Measurements from ENCODE around the gene SUN2. TPM values are rescaled to one million over a fixed set of nuclear protein-coding genes. Genes with fewer than 3 reads are reported as not detected.

The SUN2 gene
- total RNA-seq, 1 donor from 2014 or later = 186 TPM

DNA sequence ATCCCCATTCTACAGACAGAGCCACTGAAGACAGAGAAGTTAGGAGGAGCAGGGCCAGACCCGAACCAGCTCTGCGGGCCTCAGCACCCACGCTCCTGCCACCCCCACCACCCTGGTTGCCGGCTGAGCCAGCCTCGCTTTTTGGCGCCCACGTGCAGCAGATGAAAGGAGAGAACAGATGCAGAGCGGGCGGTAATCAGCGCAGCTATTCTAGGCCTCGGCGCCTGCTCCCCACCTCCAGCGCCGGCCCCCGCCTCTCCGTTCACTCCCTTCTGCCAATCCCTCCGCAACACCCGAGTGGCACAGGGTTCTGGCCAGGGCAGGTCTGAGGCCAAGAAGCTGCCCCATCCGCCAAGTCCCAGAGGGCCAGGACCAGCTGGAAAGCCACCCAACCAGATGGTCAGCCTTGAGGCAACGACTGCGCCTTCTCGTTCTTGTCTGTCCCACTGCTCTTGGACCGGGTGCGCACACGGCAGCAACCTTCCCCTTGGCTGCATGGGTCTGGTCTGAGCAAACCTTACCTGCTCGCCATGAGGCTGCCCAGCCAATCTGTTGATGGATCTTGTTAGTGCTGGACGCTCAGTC lies 21.4 kb upstream of the SUN2 start:
- DNase-seq (ENCODE audit: low spot score) = no peak

DNA sequence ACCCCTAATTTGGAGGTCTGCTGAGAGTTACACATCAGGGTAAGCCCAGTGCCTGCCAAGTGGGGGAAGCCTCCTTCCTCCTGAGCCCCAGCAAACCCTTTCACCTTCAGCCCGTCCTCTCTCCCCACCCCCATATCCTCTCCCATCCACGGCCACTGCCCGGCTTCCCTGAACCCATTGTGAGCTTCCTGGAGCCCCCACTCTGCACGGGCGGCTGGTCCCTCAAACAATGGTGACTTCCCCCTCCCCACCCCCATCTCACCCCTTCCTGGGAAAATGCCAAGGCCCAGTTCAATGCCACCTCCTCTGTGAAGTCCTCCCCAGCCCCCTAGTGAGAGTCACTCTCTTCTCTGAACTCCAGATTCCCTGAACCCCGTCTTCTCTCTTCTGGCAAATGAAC lies 20.3 kb upstream of the SUN2 start:
- DNase-seq (ENCODE audit: low spot score) = no peak

DNA sequence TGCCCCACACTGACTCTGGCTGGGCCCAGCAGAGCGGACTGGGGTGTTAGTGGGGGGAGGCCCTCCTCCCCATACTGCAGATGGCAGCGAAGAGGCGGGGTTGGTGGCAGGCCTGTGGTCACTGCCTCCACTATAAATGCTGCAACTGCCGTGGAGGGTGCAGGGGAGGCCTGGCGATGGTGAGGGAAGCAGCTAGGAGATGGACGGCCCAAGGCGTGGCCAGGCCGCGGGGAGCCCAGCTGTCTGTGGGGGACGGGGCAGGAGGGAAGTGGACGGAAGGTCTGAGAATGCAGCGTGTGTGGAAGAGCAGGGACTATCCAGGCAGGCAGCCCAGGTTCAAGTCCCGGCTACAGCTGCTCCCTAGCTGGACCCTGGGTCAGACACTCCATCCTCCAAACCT lies 19.9 kb upstream of the SUN2 start:
- DNase-seq (ENCODE audit: low spot score) = no peak

DNA sequence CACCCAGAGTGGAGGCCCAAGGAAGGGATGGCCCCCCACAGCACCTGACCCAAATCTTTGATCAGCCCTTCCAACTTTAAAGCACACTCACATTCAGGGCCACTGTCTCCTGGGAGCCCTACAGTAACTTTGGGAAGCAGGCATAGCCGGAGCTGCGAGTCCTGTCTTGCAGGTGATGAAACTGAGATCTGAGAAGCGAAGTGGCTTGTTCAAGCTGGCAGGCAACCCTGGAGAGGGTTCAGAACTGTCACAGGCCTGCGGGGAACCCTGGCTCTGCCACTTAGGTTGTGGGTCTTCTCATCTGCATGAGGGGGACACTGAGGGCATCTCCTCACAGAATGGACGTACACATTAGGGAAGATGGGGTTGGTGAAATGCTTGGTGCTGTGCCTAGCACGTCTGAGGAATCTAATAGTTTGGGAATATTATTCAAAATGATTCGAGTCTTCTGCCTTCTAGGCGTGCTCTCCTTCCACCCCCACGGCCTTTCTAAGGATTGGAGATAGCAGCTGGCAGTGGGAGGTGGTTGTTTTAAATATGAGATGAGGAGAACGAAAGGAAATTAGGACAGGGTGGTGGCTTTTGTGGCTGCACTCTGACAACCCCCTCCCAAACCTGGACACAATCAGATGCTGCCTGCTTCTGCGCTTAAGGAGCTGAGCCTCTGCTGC lies 18.8 kb upstream of the SUN2 start:
- DNase-seq (ENCODE audit: low spot score) = no peak

DNA sequence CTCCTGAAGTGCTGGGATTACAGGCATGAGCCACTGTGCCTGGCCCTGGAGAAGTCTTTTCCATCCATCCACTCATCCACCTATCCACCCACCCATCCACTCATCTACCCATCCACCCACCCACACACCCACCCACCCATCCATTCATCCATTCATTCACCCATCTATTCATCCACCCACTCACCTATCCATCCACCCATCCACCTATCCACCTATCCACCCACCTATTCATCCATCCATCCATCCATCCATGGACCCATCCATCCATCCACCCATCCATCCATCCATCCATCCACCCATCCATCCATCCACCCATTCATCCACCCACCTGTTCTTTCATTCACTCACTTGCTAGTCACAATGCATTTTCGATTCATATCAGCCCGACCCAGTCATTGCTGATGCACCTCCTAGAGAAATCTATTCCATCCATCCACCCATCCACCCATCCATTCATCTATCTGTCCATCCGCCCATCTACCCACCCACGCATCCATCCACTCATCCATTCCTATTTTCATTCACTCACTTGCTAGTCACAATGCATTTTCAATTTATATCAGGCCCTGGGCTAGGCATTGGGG lies 17.7 kb upstream of the SUN2 start:
- no peak for DNase-seq (ENCODE audit: low spot score)

DNA sequence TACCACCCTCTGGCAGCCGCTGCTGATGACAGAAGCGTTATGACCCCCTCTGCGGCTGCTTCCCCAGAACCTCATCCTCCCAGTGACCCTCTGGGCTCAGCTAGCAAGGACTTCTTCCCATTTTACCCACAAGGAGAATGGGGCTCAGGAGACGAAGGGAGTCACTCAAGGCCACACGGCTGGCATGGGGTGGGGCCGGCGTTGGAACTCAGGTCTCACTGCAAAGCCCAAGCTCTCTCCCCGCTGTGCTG lies 16.8 kb upstream of the SUN2 start:
- no peak for DNase-seq (ENCODE audit: low spot score)

DNA sequence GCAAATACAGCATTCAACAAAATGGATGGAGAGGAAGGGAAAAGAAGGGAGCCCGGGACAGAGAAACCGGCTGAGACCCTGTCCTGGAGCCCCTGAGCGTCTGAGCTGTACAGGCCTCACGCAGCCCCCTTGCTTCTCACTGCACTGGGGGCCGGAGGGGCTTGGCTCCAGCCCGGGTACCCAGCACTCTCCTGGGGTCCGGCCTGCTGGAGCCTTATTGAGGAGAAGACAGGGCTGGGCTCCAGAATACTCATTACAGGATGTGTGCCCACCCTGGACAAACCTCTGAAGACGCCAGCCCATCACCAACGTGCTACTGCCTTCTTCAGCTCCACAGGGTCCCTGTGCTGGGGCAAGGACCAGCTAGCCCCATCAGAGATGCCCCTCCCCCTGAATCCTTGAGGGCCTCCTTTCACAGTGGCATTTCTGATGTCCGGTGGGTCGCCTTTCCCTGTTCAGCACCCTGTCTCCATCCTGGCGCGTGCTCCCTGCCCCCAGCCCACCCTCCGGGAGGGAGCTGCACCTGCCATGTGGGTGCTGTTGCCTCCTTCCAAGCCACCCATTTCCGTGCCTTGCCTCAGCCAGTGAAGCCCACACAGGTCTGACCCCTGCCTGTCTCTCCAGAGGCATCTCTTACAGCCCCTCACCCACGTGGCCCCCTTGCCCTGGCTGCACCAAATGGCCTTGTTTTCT lies 14.6 kb upstream of the SUN2 start:
- no peak for DNase-seq (ENCODE audit: low spot score)

DNA sequence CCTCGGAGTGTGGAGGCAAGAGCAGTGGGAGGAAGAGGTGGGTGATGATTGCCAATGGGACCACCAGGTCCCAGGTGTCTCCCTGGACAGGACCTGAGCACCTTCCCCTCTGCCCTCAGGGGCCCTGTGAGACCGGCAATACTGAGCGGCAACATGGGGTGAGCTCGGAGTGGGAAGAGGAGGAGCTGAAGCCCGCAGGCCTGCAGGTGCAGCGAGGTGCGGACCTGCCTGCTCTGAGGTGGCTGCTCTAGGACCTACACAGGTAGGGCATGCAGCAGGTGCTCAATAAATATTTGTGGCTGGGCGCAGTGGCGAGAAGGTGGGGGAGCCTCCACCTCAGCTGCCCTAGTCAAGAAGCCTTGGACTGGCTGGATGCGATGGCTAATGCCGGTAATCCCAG lies 12.2 kb upstream of the SUN2 start:
- no peak for DNase-seq (ENCODE audit: low spot score)

DNA sequence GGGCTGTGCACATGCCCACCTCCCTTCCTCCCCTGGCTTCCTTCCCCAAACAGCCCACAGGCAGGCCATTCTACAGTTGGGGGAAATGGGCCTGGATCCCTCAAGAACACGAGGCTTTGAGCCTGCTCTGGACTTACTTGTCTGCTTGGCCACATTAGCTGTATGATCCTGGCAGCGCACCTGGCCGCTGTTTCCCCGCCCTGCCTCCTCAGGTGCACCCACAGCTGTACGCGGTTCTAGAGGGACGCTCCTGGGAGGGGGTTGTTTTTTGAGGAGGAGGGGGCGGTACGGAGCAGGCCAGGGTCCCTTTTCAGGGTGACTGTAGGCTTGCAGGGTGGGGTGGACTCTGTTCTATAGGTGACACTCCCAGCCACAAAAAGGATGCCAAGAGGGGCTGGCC lies 11.5 kb upstream of the SUN2 start:
- DNase-seq (ENCODE audit: low spot score) = no peak

DNA sequence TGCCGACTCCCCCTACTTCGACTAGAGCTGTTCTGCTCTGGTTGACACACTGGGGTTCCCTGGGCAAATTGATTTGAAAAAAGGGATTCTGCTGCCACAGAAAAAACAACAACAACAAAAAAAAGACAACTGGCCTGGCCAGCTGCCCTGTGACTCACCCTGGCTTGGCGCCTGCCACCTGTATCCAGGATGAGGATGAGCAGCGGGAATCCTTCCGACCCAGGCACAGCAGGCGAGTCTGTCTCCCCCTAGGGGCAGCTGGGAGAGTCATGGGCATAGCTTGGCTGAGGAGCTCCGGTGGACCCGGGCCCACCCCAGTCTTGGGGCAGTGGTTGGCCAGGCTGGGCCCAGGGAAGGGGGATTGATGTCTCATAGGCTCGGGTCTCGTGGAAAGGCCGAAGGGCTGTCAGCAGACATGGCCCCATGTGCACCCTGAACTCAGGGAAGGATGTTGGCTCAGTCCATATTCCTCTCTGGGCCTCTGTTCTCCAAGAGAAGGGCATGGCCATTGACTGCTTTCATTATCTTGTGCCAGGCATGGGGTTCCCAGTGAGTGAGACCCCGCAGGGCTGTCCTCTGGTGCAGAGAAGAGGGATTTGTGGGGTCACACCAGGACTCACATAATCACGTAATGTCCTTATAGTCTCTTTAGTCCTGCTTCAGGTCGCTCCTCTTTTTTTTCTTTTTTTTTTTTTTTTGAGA lies 10.4 kb upstream of the SUN2 start:
- DNase-seq (ENCODE audit: low spot score) = no peak

DNA sequence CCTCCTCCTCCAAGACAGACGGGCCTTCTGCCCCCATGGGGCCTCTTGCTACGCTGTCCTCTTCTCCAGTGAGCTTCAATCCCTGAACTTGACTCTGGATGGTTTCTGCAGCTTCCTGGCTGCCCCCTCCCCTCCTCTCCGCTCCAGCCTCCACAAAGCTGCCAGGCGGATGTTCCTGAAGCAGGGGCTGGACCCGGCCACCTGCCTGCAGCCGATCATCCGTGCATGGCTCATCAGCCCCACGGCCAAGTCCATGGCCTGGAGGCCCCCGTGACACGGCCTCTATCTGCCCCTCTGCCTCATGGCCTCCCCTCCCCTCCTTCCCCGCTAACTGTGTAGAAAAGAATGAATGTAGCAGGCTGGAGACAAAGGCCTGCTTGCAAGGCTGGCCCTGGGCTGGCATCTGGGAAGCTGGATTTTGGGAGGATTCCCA lies 6.8 kb upstream of the SUN2 start:
- DNase-seq (ENCODE audit: low spot score) = no peak

DNA sequence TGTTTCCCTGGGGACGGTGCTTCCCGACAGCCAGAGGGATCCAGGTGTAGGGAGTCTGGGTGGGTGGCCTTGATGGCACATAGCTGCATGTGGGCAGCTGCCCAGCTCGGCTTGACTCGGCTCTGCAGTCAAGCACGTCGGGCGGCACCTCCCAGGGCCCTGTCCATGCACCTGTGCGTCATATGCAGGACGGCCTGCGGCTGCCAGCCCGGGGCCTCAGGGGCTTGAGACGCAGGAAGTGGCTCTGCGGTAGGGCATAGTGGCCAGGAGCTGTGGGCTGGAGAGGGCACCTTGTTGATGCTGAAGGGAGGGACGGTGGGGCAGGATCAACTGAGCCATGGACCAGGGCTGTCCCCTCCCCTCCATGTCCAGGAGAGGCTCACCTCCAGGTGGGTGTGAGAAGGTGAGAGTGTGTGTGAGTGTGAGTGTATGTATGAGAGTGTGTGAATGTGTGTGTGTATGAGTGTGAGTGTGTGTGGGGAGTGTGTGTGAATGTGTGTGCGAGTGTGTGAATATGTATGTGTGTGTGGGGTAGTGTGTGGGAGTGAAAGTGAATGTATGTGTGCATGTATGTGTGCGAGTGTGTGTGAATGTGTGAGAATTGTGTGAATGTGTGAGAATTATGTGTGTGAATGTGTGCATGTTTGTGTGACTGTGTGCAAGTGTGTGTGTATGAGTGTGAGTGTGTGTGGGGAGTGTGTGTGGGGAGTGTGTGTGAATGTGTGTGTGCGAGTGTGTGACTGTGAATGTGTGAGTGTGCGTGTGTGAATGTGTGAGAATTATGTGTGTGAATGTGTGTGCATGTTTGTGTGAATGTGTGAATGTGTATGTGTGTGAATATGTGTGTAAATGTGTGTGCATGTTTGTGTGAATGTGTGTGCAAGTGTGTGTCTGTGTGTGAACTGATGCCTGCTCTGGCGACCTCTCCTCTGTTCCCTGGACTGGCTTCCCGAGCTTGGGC lies 5.7 kb upstream of the SUN2 start:
- DNase-seq (ENCODE audit: low spot score) = no peak

DNA sequence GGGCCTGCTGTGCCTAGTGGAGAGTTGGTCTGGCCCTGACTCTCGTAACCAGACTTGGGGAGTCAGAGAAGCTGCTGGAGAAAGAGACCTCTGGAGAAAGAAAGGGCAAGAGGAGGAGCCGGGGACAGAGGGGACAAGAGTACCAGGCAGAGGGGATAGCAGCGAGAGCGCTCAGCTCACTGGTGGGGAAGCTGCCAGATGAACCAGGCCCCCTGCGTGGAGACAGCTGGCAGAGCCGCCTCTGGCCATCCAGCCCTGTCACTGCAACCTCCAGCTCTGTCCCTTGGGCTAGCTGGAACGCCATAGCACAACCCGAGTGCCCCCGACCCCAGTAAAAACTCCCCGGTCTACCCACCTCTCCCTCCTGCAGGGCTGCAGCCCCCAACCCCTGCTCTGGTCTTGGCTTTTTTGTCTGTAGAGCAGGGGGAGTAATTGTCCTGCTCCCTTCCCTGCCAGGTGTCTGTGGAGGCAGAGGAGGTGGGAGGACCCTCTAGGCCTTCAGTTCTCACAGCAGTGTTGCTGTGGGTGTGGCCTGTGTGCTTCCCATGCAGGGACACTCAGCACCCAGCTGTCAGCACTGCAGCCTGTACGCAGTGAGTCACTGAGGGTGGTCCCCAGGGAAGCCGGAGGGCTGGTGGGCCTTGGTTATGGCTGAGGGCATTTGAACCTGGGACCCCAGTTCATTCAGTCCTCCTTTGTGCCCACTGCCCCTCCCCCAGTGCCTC lies 4.8 kb upstream of the SUN2 start:
- DNase-seq (ENCODE audit: low spot score) = no peak

DNA sequence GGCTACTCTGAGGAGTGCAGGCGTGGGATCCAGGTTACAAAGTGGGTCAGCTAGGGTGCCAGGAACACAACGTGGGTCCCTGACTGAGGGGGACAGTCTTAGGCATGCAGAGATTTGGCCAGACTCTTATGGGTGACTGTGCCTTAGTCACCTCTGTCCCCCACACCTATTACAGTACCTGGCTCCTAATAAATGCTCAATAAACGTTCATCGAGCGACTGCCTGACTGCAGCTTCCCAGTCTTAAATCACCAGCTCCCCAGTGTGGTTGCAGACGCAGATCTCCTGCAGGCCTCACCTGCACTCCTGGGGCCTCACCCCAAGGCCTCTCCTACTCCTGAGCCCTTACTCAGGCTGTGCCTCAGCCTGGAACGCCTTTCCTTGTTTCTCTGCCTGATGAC lies 3.2 kb upstream of the SUN2 start:
- DNase-seq (ENCODE audit: low spot score) = no peak

DNA sequence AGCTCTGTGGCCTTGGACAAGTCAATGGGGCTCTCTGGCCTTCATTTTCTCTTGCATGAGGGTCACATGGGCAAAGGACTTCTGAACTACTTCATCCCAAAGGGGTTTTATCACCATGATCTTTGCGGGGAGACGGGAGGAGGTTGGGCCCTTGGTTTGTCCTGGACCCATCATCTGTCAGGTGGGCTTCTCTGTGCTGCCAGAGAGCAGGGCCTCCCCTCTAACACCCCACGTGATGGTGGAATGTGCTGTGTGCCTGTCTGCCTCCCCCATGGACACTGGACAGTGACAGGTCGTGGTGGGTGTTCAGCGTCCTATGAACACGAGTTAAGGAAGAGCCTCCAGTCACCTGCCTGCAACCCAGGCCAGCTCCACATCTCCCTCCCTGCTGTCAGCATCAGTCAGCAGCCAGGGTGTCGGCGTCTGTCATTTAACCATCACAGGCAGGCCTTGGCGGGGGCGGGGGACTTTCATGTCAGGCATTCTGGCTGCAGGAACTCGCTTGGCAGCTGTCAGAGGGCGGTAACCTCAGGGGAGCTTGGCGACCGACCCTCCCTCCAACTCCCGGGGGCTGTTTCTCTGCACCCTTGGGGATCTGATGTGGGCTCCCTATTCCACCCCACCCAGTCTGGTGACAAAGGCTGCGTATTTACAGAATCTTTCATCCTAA lies 2.6 kb upstream of the SUN2 start:
- DNase-seq (ENCODE audit: low spot score) = no peak

DNA sequence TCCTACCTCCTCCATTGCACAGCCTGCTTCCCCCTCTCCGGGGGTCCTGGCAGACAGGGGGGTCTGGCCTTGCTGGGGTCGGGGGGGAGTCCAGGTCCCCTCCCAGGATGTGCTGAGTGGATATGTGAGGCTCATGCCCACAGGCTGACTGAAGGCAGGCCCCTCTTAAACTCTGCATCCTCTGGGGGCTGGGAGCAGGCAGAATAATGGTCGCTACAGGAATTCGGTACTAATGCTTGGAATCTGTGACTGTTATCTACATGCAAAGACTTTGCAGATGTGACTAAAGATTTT lies 1.6 kb upstream of the SUN2 start:
- no peak for DNase-seq (ENCODE audit: low spot score)

DNA sequence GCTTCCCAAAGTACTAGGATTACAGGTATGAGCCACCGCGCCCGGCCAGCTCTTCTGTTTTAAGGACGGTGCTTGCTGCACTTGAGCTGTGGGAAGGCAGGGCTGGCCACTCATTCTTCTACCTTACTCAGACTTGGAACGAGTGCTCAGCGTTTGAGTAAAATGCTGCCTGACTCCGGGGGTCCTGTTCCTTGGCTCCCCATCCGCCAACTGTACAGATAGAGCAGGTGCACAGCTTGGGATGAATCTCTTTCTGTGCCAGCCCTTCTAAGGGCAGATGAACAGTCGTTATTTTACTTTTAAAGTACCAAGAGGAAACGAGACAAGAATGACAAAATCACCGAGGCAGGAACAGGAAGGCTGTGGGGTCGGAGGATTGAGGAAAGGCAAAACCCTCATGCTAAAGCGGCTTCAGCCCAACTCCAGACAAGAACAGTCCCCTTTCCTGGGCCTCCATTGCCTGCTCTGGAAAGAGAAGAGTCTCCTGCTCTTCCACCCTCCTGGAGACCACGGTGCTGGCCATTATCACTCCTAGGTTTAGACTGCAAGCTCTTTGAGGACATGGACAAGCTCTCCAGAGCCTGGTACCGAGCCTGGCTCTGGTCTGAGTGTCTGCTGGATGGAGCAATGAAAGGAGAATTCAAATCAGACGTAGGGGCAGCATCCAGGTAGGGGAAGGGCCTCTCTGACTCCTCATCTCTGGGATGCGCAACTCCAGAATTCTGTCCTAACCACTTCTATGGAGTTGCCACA lies 1.1 kb upstream of the SUN2 start:
- no peak for DNase-seq (ENCODE audit: low spot score)

DNA sequence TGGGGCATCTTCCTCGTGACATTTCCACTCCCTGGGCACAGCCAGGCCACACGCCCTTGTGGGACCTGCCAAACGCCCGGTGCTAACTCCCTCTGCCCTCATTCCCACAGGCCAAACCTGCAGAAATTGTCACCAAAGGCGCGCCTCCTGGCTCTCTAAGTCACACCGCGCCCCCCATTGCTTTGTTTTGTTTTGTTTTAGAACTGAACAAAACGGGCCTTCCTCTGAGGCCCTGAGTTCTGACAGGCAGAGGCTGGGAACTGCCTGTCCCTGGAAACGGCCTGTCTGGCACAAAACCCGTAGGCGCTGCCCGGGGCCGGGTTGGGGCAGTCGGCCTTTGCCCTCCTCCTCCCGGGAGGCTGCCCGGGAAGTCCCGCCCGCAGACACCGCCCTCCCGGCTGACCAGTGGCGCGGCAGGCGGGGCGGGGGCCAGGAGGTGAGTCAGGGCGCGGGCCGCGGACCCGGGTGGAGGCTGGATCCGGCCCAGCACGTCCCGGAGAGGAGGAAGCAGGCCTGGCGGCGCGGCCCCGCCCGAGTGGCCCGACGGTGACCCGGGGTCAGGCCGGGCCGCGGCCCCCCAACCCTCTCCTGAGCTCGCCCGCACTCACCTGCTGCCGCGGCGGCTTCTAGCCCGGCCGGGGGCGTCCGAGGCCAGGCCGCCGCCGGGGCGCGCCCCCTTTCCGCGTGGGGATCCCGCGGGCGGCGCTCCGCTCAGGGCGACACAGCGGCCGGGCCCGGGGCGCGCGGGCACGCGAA lies 465 bp downstream of the SUN2 start:
- peak; percentile 91 for DNase-seq (ENCODE audit: low spot score)

DNA sequence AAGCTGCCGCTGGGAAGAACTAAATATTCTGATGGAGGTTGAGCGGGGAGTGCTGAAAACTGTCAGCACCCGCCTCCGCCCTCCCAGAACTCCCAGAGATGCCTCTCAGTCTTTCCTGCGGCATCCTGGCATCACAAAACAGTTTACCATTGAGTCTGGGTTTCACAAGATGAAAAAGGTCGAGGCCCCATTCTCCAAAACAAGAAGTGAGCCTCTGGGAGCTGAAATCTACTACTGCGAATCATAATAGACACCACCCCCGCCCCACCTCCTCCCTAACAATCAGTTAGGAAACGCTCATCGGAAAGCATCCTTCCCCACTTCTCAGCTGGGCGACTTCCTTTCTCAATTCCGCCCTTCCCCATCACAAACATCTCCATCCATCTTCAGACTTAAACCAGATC lies 1.0 kb downstream of the SUN2 start:
- DNase-seq (ENCODE audit: low spot score) = peak; percentile 73
